HepG2 (cell line): ENCODE data around the gene SPTSSB. TPM values are rescaled to one million over a fixed set of nuclear protein-coding genes. Genes with fewer than 3 reads are reported as not detected.

ENCODE experiments used
- ATAC-seq: fragments of 200-7000 bp; cut with Tn5 transposase; 3 replicates; pipeline ENCODE4 v1.9.1; 2020; ENCODE audit warnings: mild to moderate bottlenecking, moderate library complexity
- BruUV-seq: library from RNA; stranded (reverse); fragments of 400-500 nt; replicated peaks from 2 replicates; lab custom pipeline; 2021; lab: Mats Ljungman, UMichigan
- CTCF ChIA-PET: fragments of 300-600 bp; formaldehyde crosslinking; extraction: SDS; loops from one replicate; lab custom pipeline; 2021; ENCODE audit warnings: low total read pairs, inconsistent platforms, low intra/inter-chr PET ratio; lab: Yijun Ruan, JAX
- POLR2A ChIA-PET: fragments of 350-600 bp; sonication (Branson Sonifier 250); formaldehyde crosslinking; loops from one replicate; lab custom pipeline; 2020; ENCODE audit warnings: antibody characterized with exemption, inconsistent platforms; lab: Yijun Ruan, JAX
- DNase-seq: peaks from one replicate; pipeline ENCODE4 v3.0.0-alpha.2; 2015; ENCODE audit warnings: low spot score
- FAIRE-seq: peaks from 3 replicates; lab custom pipeline; 2011; peaks lifted over from hg19 to GRCh38; lab: Jason Lieb, UNC
- H2AFZ ChIP-seq: one replicate; pipeline ENCODE4 v1.6.1; 2011; ENCODE audit warnings: low read length, inconsistent platforms
- H3K27ac ChIP-seq: fragments of 300-600 bp; 3 replicates; pipeline ENCODE4 v1.8.0; 2011; ENCODE audit warnings: mixed run types, mild to moderate bottlenecking, mixed read lengths, low read length, inconsistent platforms; ENCODE audit not compliant: insufficient read depth; ENCODE audit errors: extremely low read length
- H3K27me3 ChIP-seq, 2 experiments: fragments of 200-600 bp in 1 of 2; 2 replicates in 1 of 2; 3 replicates in 1 of 2; pipeline versions ENCODE4 v1.6.0 to v1.8.0; 2011; ENCODE audit warnings: low read length in 2 of 2, mild to moderate bottlenecking in 2 of 2, moderate library complexity in 2 of 2, inconsistent platforms in 1 of 2; ENCODE audit not compliant: insufficient read depth in 2 of 2, control insufficient read depth in 1 of 2
- H3K36me3 ChIP-seq, 2 experiments: fragments of 200-600 bp in 1 of 2; replicated peaks in 1 of 2; 2 replicates in 1 of 2; 3 replicates in 1 of 2; pipeline versions ENCODE4 v1.5.1 to v1.8.0; 2011; ENCODE audit warnings: low read length in 2 of 2, inconsistent platforms in 1 of 2; ENCODE audit not compliant: insufficient read depth in 2 of 2, control insufficient read depth in 1 of 2
- H3K4me1 ChIP-seq: 2 replicates; pipeline ENCODE4 v1.5.1; 2012; ENCODE audit warnings: low read length, inconsistent platforms; ENCODE audit not compliant: insufficient read depth
- H3K4me2 ChIP-seq: 2 replicates; pipeline ENCODE4 v1.6.0; 2011; ENCODE audit warnings: low read depth, low read length, inconsistent platforms
- H3K4me3 ChIP-seq, 3 experiments: fragments of 200-600 bp in 1 of 3; sonication (generic), shearing (Covaris generic) in 1 of 3; replicated peaks in 1 of 3; 2 replicates each; pipeline ENCODE4 v1.5.1; 2011 to 2016; ENCODE audit warnings: low read length in 3 of 3, inconsistent platforms in 2 of 3, low read depth in 2 of 3, mild to moderate bottlenecking in 2 of 3, control low read depth in 1 of 3, mixed read lengths in 1 of 3; ENCODE audit not compliant: insufficient read depth in 1 of 3
- H3K79me2 ChIP-seq: one replicate; pipeline ENCODE4 v1.6.1; 2011; ENCODE audit warnings: low read length, inconsistent platforms; ENCODE audit not compliant: insufficient read depth
- H3K9ac ChIP-seq: 2 replicates; pipeline ENCODE4 v1.6.0; 2011; ENCODE audit warnings: mild to moderate bottlenecking, low read depth, low read length, inconsistent platforms; ENCODE audit not compliant: insufficient read depth
- H3K9me3 ChIP-seq: 2 replicates; pipeline ENCODE4 v1.5.1; 2012; ENCODE audit warnings: mild to moderate bottlenecking, low read length
- H4K20me1 ChIP-seq: 2 replicates; pipeline ENCODE4 v1.6.0; 2011; ENCODE audit warnings: inconsistent platforms, mild to moderate bottlenecking, low read length, moderate library complexity; ENCODE audit not compliant: insufficient read depth
- KLF13 ChIP-seq: sonication (generic); formaldehyde crosslinking; IDR thresholded peaks from 2 replicates; pipeline ENCODE4 v1.4.0; 2020; ENCODE audit warnings: mild to moderate bottlenecking, missing genetic modification reagents
- NR2F2 ChIP-seq: IDR thresholded peaks from 2 replicates; pipeline ENCODE4 v1.6.1; 2012; ENCODE audit warnings: low read depth, inconsistent platforms, borderline replicate concordance
- PAX8 ChIP-seq: sonication (generic); formaldehyde crosslinking; IDR thresholded peaks from 2 replicates; pipeline ENCODE4 v1.8.0; 2022; ENCODE audit warnings: mild to moderate bottlenecking, missing genetic modification reagents, borderline replicate concordance
- RAD21 ChIP-seq: fragments of 450-650 bp; formaldehyde crosslinking; IDR thresholded peaks from 2 replicates; pipeline ENCODE4 v1.5.0; 2020; ENCODE audit warnings: mild to moderate bottlenecking
- SP4 ChIP-seq: sonication (generic); formaldehyde crosslinking; IDR thresholded peaks from 2 replicates; pipeline ENCODE4 v1.8.1; 2023; ENCODE audit warnings: mild to moderate bottlenecking, missing genetic modification reagents
- ZBTB20 ChIP-seq: sonication (generic); formaldehyde crosslinking; IDR thresholded peaks from 2 replicates; pipeline ENCODE4 v1.8.1; 2023; ENCODE audit warnings: missing genetic modification reagents, low read depth, mild to moderate bottlenecking, borderline replicate concordance
- ZNF205 ChIP-seq: IDR thresholded peaks from 2 replicates; pipeline ENCODE4 v1.6.1; 2018; ENCODE audit warnings: missing biosample characterization, missing genetic modification reagents
- ZNF484 ChIP-seq: sonication (generic); formaldehyde crosslinking; IDR thresholded peaks from 2 replicates; pipeline ENCODE4 v1.5.1; 2020; ENCODE audit warnings: mild to moderate bottlenecking, low read depth, missing genetic modification reagents, borderline replicate concordance
- ZNF768 ChIP-seq: sonication (generic); formaldehyde crosslinking; IDR thresholded peaks from 2 replicates; pipeline ENCODE4 v1.4.0; 2020; ENCODE audit warnings: missing genetic modification reagents
- whole genome bisulfite sequencing: methylation state at CpG from one replicate; pipeline ENCODE4 v1.1.6; 2017; ENCODE audit warnings: low lambda C conversion rate; 5-methylcytosine and 5-hydroxymethylcytosine counted together
- in situ Hi-C: cut with HindIII; loops from 2 replicates; pipeline ENCODE4 v1.10.0; 2017; ENCODE audit warnings: low pct_unique_long_range_greater_than_20kb; ENCODE audit not compliant: extremely low pct_ligation_motif_present
- intact Hi-C: fragments of 100-400 bp; cut with micrococcal nuclease; formaldehyde crosslinking; loops from one replicate; pipeline ENCODE4 v1.10.0; 2022; ENCODE audit not compliant: unreplicated experiment
- polyA plus RNA-seq, 8 experiments: library from polyadenylated mRNA; depleted of rRNA in 3 of 8; stranded (reverse) in 7 of 8; unstranded in 1 of 8; fragments of >200 nt; fragmentation: Illumina TruSeq in 4 of 8; extraction: Trizol in 4 of 8; gene quantifications; 2 replicates each; pipeline versions ENCODE4 v1.2.1 to v1.2.3, GENCODE V29; 2011 to 2016; ENCODE audit warnings: low read depth in 4 of 8, missing spikeins in 1 of 8, mixed read lengths in 1 of 8; ENCODE audit not compliant: insufficient read depth in 1 of 8
- total RNA-seq, 5 experiments: library from RNA; depleted of rRNA; stranded (reverse); fragments of >200 nt; fragmentation: Illumina TruSeq; extraction: Trizol; gene quantifications; 2 replicates each; pipeline ENCODE4 v1.2.3, GENCODE V29; 2016; ENCODE audit warnings: low read depth in 1 of 5
- TF ChIP-seq, protein P1 (sequence below): IDR thresholded peaks from 2 replicates; pipeline ENCODE4 v1.6.1; 2016; ENCODE audit warnings: mild to moderate bottlenecking
- TF ChIP-seq, protein P2 (sequence below): sonication (generic); formaldehyde crosslinking; IDR thresholded peaks from 2 replicates; pipeline ENCODE4 v1.4.0; 2020; ENCODE audit warnings: missing genetic modification reagents, borderline replicate concordance
- TF ChIP-seq, protein P3 (sequence below): sonication (generic); formaldehyde crosslinking; IDR thresholded peaks from 2 replicates; pipeline ENCODE4 v1.8.0; 2022; ENCODE audit warnings: mild to moderate bottlenecking, missing genetic modification reagents, moderate library complexity

The SPTSSB gene
- total and polyA plus RNA-seq, 2 of the 13 experiments (the other 11 are each of a cell fraction or from before 2014, with no cell fraction given), result 0.51 to 2.4 TPM

DNA sequence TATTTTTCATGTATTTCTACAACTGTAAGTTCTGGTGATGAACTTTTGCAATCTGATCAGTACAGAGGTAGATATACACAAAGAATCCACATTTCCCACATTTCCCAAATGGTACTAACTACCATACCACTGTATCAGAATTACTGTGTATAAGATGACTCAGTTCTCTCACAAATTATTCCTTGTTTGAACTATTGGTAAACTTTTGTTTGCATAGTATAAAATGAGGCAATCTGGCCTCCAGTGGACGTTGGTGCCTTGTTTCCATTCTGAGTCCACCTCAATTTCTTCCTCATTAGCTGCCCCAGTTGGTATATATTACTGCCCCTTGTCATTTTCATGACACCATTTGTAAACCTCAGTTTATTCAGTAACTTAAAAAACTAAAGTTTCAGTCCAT lies 38.5 kb downstream of the SPTSSB start (continued):
- TF ChIP-seq ZNF484 (no peak), ZNF768 (CRISPR knock-in tag) (no peak), ZBTB20 (no peak), NR2F2 (no peak), KLF13 (CRISPR knock-in tag) (no peak), RAD21 (CRISPR knock-in tag) (no peak), ZNF205 (CRISPR knock-in tag) (no peak), PAX8 (no peak)
- TF ChIP-seq, protein P1, sequence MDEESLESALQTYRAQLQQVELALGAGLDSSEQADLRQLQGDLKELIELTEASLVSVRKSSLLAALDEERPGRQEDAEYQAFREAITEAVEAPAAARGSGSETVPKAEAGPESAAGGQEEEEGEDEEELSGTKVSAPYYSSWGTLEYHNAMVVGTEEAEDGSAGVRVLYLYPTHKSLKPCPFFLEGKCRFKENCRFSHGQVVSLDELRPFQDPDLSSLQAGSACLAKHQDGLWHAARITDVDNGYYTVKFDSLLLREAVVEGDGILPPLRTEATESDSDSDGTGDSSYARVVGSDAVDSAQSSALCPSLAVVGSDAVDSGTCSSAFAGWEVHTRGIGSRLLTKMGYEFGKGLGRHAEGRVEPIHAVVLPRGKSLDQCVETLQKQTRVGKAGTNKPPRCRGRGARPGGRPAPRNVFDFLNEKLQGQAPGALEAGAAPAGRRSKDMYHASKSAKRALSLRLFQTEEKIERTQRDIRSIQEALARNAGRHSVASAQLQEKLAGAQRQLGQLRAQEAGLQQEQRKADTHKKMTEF, result 0 out of 2 replicates have a peak, but pooled peaks have one; percentile 35
- TF ChIP-seq, protein P2, sequence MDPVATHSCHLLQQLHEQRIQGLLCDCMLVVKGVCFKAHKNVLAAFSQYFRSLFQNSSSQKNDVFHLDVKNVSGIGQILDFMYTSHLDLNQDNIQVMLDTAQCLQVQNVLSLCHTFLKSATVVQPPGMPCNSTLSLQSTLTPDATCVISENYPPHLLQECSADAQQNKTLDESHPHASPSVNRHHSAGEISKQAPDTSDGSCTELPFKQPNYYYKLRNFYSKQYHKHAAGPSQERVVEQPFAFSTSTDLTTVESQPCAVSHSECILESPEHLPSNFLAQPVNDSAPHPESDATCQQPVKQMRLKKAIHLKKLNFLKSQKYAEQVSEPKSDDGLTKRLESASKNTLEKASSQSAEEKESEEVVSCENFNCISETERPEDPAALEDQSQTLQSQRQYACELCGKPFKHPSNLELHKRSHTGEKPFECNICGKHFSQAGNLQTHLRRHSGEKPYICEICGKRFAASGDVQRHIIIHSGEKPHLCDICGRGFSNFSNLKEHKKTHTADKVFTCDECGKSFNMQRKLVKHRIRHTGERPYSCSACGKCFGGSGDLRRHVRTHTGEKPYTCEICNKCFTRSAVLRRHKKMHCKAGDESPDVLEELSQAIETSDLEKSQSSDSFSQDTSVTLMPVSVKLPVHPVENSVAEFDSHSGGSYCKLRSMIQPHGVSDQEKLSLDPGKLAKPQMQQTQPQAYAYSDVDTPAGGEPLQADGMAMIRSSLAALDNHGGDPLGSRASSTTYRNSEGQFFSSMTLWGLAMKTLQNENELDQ, result no peak

DNA sequence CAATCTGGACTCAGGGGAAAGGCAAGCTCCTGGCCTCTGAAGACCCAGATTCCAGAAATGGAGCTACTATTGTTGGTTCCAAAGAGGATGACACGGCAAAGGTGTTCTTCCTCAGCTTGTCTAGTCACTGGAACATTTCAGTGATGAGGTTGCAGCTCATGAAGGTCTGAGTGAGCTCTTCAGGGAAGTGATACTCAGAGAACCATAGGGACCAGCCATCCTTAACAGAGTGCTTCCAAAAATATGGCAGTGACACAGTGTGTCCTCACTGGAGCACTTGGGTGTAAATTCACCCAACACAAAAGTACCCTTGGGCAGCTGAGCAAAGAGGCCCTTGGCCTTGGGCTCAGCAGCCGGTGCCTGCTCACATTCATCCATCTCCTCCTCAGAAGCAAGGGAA lies 46.3 kb downstream of the SPTSSB start:
- no peaks in the 10 kb centered on the region for H3K27me3 ChIP-seq
- H3K4me1 ChIP-seq, result peaks cover 48% of the 10 kb centered on the region
- no peaks in the 10 kb centered on the region for H3K36me3 ChIP-seq
- H2AFZ ChIP-seq, result no peak overlapping the region
- H4K20me1 ChIP-seq, result no peaks in the 10 kb centered on the region
- in situ Hi-C loops (no loop called here), intact Hi-C loops (loop anchor here (2.0 kb wide), 1 partner anchor 14 kb away; no protein-coding TSS in a partner anchor)
- no peak for DNase-seq
- peaks cover 15% of the 10 kb centered on the region for H3K9me3 ChIP-seq
- no peaks in the 10 kb centered on the region for H3K79me2 ChIP-seq
- no peak overlapping the region for H3K4me2 ChIP-seq
- no peak overlapping the region for H3K4me3 ChIP-seq
- no peak overlapping the region for H3K27ac ChIP-seq
- no TSS peak for BruUV-seq
- ChIA-PET CTCF (no interaction called here), POLR2A (interaction anchor here (1.9 kb wide), 1 partner anchor 14 kb away, joined by 5 read pairs; no protein-coding TSS in a partner anchor)
- ATAC-seq, result no peak
- FAIRE-seq, result no peak
- 88% methylated on average over 1 of the region's 2 CpGs for WGBS
- TF ChIP-seq, protein P3, sequence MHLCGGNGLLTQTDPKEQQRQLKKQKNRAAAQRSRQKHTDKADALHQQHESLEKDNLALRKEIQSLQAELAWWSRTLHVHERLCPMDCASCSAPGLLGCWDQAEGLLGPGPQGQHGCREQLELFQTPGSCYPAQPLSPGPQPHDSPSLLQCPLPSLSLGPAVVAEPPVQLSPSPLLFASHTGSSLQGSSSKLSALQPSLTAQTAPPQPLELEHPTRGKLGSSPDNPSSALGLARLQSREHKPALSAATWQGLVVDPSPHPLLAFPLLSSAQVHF (CRISPR knock-in tag), result no peak
- TF ChIP-seq SP4 (CRISPR knock-in tag), result 0 out of 2 replicates have a peak, but pooled peaks have one; percentile 39
- TF ChIP-seq, all 625 proteins: peak for 1
- H3K9ac ChIP-seq, result no peak overlapping the region
